GM13976 (cell line): ENCODE measurements around the gene KAT5.
"Not testable (repeated sequence)": the region's sequence is repeated elsewhere in the genome, so short reads cannot be mapped to it uniquely, and the experiment has no call there.

ENCODE experiments used
- DNase-seq: peaks from one replicate; pipeline ENCODE4 v3.0.0; 2012; ENCODE audit warnings: low spot score
- CTCF ChIP-seq: IDR thresholded peaks from 2 replicates; pipeline ENCODE4 v1.5.1; 2012; ENCODE audit warnings: borderline replicate concordance, mild to moderate bottlenecking; ENCODE audit not compliant: insufficient read depth; ENCODE audit errors: extremely low read depth, missing control alignments, control extremely low read depth
- in situ Hi-C: fragments of 300-500 bp; cut with MboI; formaldehyde crosslinking; loops from one replicate; pipeline ENCODE4 v1.12.0; 2022; ENCODE audit warnings: low sequenced_read_pairs, mixed read lengths, inconsistent platforms; ENCODE audit not compliant: unreplicated experiment

Gene KAT5

GRCh38 chr11:65699306-65699705, 12.7 kb upstream of the KAT5 start:
- in situ Hi-C loops: no loop called here
- TF ChIP-seq CTCF: no peak
- DNase-seq: no peak

- in situ Hi-C loops: loop anchor here (25.0 kb wide), 1 partner anchor 287 kb away; no protein-coding TSS in a partner anchor
- DNase-seq: no peak
Observed at GRCh38 chr11:65700399-65700798, 11.7 kb upstream of the KAT5 start.

GRCh38 chr11:65701686-65702085, 10.4 kb upstream of the KAT5 start:
- no peak for DNase-seq
- no peak for TF ChIP-seq CTCF
- in situ Hi-C loops: loop anchor here (25.0 kb wide), 1 partner anchor 286 kb away; no protein-coding TSS in a partner anchor

More at GRCh38 chr11:65700399-65700798, 11.7 kb upstream of the KAT5 start:
- no peak for TF ChIP-seq CTCF

GRCh38 chr11:65703846-65704245, 8.2 kb upstream of the KAT5 start:
- TF ChIP-seq CTCF: no peak
- in situ Hi-C loops: loop anchor here (25.0 kb wide), 1 partner anchor 283 kb away; no protein-coding TSS in a partner anchor
- DNase-seq: no peak

- in situ Hi-C loops: loop anchor here (25.0 kb wide), 1 partner anchor 281 kb away; no protein-coding TSS in a partner anchor
- peak; percentile 53 for TF ChIP-seq CTCF
- peak; percentile 46 for DNase-seq
Observed at GRCh38 chr11:65706303-65706763, 5.7 kb upstream of the KAT5 start.

GRCh38 chr11:65707002-65707401, 5.0 kb upstream of the KAT5 start:
- in situ Hi-C loops: loop anchor here (25.0 kb wide), 1 partner anchor 280 kb away; no protein-coding TSS in a partner anchor
- DNase-seq: not testable (repeated sequence)

GRCh38 chr11:65708451-65708850, 3.6 kb upstream of the KAT5 start:
- in situ Hi-C loops: loop anchor here (25.0 kb wide), 1 partner anchor 279 kb away; no protein-coding TSS in a partner anchor
- TF ChIP-seq CTCF: no peak
- no peak for DNase-seq
